IPS DF 19.7 (cell line): Measurements from ENCODE around the gene ATF7IP.
"Not testable (repeated sequence)": the region's sequence is repeated elsewhere in the genome, so short reads cannot be mapped to it uniquely, and the experiment has no call there.

Experiments used
- DNase-seq: peaks from one replicate; pipeline ENCODE4 v3.0.0-alpha.2; 2013; ENCODE audit warnings: low read depth, low spot score

Gene ATF7IP

DNA sequence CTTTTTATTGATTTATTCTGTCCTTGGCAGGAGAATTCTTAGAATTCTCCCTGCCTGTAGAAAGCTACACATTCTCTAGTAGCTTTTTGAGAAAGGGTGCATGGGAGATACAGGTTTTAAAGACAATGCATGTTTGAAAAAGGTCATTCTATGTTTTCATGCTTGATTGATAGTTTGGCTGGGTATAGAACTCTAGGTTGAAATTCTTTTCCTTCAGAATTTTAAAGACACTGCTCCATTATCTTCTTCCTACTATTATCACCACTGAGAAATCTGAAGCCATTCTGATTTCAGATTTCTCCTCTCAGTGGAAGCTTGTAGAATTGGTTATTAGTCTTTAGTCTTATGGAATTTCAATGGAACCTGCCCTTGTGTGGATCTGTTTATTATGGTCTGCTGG lies 14.0 kb downstream of the ATF7IP start:
- no peak for DNase-seq

DNA sequence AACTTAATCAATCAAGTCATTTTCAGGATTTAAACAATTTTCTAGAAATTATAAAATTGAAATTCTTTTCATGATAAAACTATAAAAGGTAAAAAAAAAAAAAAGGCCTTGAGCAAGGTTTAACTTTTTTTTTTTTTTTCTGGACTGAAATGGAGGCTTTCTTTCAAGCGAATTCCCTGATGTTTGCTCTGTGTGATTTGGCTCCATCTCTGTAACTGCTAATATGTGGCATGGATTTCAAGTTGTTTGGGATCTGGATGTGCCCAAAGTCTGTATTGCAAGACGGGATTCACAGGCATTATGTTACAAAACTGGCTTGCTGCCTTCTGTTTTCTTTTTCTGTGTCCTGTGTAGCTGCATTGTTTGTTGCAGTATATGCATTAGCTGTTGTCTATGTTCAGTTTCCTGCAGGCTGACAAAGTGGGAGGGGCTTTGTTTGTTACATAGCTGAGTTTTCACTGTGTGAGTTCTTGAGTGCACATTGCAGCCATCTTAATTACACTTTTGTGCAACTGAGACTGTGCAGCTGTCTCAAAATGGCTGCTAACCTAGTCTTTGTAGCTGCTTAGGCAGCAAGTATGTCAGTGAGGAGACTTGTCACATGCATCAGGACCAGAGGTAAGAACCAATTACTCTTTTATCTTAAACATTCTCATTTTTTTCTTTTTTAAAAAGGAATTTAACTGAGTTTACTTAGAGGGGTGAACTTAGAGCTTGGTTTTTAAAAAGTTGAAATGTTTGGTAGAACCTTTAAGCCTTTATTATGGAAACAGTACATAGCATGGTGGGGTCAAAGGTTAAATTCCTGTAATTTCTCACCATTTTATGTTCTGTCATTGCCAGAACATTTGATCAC lies 19.5 kb downstream of the ATF7IP start:
- DNase-seq: peak; percentile 65

DNA sequence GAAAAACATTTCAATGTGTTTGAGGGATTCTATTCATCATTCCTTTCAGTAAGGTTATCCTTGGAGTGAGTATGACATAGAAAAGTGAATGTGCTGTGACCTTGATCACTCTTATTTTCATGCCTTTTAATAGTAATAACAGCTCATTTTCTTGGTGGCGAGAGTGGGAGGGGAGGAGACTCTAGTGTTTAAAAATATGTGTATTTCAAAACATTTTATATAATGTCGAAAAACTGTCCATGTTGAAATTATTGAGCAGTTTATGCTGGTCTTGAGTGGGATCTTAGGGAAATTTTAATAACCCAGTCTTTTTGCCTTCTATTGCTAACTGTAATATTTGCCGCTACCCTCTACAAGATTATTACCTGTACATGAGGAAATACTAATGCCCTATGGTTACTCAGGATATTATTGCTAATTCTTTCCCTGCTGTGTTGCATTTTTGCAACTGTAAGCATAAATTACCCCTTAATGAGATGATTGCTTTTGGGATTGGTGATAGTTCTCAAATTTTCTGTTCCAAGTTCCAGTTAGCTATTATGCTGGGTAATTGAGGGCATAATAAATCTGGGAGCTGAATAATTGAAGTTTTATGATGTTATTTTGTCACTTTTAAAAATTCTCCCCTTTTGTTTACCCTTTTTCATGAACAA lies 21.9 kb downstream of the ATF7IP start:
- no peak for DNase-seq

DNA sequence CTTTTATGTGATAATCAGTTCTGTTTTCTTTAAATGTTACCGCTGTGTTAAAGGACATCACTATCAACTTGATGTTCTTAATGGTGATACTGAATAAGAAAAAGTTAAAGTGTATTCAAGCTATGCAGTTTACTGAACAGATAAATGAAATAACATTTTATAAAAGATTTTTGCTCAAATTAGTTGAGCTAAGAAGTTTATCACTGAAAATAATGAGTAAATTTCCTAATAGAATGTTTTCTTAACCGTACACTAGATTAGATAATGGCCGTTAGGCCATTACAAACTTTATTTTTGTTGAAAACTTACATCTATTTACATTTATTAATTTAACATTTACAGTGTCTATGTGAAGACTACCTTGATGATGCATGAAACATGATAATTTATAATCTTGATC lies 25.0 kb downstream of the ATF7IP start:
- no peak for DNase-seq

DNA sequence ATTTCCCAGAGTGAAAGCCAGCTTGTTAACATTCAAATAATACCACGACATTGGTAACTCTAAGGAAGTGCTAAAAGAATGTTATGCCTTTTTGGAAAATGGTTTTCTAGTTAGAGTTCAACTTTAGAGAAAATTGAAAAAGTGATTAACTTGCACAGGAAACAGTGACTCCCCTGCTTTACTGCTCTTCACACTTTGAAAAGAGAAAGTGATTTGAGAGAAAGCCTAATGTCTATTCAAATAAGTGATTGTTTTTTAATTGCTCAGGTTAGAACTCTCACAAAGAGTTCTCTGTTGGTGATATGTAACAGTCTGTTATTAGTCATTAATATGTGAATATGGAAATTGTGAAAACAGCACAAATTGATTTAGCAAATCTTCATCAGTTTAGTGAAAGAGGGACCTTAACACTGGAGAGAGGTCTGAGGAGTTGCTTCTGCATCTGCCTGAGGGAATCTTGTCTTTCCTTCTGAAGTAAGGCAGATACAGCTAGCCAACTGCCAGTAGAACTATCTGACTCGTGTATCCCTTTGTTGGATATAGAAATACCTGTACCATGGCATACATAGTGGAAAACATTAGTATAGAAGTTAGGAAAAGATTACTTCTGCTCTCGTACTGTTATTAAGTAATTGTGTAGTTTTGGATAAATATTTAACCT lies 25.5 kb downstream of the ATF7IP start:
- DNase-seq: no peak

DNA sequence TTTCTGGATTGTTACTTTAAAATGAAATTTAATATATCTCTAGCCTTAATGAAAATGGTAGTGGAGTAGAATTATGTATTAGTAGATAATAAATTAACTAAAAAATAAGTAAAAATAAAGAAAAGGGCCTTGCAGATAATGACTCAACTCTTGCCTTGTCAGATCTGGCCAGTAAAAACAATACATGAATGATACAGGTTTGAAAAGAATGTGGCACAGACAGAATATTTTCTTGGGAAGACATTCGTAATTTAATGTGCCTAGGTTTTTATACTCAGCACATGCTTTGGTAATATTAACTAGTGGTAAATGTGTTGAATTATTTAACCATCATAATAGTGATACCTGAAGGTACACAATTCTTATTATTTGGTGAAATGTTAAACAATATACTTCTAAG lies 28.3 kb downstream of the ATF7IP start:
- DNase-seq: no peak

DNA sequence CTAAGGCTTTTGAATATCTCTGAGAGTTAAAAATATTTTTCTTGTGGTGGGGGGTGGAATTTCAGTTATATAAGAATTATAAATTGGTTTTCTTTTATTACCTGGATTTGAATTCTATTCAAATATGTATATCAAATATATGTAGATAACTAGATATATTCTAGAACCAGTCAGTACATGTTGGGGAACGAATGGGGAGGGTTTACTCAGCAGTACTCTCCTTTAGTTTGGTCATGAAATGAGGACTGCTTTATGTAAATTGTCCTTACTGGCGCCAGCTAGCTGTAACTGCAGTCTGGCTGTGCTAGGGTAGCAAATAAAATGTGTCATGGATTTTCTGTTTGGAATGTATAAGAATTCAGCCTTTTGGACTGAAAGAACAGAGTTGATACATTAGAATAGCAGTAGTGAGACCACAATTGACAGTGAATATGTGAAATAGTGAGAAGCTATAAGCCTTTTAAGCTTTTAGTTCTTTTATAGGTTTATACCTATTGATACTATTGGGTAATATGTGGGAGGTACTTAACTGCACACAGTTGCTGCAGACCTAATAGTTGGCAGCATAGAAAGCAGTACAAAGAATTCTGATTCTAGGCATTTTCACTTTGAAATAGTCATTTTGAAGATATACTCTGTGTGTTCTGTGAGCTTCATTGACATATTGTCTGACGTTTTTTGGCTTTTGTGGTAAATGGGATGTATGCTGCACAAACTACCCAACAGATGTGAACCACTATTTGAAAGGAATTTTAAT lies 29.0 kb downstream of the ATF7IP start:
- no peak for DNase-seq

DNA sequence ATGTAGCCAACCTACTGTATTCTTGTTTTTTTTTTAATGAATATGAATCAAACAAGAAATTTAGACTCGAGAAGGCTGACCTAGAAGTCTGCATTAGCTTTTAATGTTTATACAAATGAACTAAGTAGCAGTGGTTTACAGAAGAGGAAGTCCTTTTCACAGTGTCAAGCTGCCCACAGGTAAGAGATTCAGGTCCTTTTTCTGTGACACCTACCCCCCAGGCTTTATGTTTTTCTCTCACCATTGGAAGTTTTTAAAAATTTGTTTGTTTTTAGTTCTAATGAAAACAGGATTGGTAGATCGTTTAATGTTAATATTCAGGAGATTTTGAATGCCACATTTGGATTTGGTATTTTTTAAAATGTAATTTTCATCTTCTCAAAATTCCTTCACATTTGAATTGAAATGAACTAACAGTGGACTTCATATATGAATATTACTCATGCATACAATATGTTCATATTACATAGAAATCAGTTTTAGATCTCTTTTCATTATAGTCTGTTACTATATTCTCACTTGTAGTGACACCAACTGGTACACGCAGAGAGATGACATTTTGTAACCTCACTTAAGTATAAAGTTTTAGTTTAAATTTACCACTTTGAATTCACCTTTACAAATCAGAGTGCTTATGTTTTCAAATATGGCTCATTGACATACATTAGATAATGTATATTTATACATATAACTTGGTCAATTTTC lies 29.7 kb downstream of the ATF7IP start:
- no peak for DNase-seq

DNA sequence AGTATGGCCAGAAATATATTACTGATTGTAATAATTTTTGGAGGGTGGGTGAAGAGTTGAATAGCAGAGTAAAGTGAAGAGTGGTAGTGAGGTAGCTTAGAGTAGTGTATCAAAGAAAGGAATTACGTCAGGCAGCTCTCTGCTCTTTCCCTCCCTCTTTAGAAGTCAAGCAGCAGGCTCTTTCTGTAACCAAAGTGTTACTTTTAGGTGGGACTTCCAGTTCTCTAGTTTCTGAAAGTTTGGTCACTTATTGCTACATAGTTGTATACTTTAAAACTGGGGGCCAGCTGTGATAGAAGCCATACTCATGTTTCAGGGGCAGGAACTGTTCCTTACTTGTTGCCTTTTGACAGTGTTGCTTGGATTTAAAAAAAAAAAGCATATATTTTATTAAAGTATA lies 30.6 kb downstream of the ATF7IP start:
- DNase-seq: no peak

DNA sequence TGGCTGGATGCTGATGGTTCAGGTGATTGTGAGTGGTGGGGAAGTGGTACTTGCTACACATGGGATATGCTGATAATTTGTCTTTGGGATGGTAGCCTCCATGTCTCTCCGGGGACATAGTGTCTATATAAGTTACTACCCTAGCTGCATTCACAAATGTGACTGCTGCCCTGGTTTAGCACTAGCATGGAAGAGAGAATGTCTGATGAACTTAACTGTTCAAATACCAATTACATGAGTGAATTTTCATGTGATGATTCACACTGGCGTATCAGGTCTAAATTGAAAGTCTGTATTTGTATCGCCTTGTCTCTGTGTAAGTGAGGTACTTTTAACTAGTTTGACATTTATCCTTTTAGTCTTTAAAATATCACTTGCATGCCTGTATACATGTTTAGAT lies 34.4 kb downstream of the ATF7IP start:
- DNase-seq: no peak

DNA sequence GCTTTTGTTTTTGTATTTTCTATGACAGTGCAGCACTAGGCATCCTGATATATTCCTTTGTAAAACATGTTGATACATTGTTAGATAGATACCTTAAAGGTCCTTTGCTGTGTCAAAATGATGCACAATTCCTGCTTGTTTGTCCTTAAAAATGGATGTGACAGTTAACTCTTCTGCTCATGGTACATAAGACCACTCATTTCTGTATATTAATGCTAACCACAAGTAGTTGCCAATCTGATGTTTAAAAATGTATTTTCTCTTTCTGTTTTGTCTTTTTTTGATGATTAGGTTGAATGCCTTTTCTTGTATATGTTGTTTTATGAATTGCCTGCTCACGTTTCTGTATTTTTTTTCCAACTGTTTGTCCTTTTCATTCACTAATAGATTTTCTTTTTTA lies 35.1 kb downstream of the ATF7IP start:
- no peak for DNase-seq

DNA sequence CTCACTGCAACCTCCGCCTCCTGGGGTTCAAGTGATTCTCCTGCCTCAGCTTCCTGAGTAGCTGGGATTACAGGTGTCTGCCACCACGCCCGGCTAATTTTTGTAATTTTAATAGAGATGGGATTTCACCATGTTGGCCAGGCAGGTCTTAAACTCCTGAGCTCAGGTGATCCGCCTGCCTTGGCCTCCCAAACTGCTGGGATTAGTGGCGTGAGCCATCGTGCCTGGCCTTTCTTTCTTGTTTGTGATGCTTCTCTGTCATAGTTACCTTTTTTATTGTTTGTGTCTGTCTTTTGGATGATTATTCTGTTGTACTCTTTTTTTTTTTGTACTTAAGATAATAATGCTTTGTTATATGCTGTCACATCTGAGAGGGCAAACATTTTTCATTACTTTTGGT lies 35.8 kb downstream of the ATF7IP start:
- not testable (repeated sequence) for DNase-seq

DNA sequence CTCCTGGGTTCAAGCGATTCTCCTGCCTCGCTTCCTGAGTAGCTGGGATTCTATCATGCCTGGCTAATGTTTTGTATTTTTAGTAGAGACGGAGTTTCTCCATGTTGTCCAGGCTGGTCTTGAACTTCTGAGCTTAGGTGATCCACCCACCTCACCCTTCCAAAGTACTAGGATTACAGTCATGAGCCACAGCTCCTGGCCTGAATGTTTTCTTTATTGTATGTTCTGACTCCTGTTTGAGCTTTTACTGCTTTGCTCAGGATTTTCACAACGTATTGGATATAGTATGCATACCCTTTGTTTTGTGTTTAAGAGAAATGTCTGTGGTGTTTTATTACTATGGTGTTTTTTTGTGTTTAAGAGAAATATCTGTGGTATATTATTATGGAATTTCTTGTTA lies 37.2 kb downstream of the ATF7IP start:
- no peak for DNase-seq

DNA sequence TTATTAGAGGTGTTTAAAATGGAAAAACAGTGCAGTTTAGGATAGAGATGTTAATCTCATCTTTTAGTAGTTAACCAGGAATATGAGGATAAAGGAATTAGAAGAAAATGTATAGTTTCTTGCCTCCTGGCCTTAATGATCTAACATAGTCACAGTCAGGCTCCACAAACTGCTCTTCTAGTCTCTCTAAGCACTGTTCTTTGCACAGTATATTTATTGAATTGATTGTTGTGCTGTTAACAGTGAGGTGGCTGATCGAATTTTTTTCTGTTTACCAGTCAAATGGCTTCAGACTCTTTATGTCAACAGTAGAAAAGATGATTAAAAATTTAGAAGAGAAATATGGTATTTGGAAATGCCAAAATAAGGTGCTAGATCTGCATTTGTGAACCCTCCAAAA lies 37.8 kb downstream of the ATF7IP start:
- DNase-seq: no peak

DNA sequence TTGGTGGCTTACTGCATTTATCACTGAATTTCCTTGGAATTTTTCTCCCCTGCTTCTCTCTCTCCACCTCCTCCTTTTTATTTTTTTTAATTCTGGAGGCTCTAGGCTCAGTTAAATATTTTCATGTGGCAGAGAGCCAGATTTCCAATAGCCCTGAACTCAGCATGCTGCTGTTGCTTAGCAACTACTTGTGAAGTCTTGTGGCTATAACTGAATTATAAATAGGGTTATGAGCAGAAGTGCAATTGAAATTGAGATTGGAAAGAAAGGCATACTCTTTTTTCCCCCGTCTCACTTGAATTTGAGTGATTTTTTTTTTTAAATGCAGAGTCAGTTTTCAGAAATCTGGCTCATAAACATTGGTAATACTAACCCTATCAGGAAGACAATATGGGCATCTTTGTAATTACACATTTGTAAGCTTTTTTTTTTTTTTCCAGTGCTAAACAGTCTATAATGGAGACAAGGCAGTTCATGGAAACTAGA lies 38.3 kb downstream of the ATF7IP start:
- DNase-seq: no peak

DNA sequence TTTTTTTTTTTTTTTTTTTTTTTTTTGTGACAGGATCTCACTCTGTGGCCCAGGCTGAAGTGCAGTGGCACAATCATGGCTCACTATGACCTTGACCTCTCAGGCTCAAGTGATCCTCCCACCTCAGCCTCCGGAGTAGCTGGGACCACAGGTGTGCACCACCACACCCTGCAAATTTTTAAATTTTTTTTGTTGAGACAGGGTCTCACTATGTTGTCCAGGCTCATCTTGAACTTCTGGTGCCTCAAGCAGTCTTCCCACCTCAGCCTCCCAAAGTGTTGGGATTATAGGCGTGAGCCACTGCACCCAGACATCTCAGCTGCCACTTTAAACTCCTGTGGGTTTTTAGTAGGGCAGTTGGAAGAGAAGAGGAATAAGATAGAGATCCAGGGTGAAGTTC lies 39.9 kb downstream of the ATF7IP start:
- not testable (repeated sequence) for DNase-seq

DNA sequence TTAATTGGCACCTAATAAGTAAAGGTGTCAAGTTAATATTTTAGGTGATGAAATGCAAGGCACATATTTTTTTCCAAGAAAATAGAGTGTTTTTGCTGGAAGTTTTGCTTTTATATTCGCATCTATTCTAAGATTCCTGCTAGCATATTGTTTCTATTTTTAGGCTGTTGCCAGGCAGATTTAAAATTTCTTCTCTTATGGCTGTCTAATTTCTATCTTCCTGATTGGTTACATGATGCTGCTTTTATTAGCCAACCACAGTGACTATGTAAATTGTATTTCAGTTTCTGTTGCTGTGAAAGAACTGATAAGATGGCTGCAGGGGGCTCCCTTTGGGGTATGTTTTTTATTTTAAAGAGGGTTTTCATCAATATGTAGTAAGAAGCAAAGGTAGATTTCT lies 42.7 kb downstream of the ATF7IP start:
- no peak for DNase-seq

DNA sequence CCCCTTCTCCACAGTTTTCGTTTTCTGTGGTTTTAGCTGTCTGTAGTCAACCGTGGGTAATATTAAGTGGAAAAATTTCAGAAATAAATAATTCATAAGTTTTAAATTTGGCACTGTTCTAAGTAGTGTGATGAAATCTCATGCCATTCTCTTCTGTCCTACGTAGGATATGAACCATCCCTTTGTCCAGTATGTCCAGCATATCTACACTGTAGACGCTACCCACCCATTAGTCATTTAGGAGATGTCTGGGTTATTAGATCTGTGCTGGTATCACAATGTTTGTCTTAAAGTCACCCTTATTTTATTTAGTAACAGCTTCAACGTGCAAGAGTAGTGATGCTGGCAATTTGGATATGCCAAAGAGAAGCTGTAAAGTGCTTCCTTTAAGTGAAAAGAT lies 44.7 kb downstream of the ATF7IP start:
- no peak for DNase-seq

DNA sequence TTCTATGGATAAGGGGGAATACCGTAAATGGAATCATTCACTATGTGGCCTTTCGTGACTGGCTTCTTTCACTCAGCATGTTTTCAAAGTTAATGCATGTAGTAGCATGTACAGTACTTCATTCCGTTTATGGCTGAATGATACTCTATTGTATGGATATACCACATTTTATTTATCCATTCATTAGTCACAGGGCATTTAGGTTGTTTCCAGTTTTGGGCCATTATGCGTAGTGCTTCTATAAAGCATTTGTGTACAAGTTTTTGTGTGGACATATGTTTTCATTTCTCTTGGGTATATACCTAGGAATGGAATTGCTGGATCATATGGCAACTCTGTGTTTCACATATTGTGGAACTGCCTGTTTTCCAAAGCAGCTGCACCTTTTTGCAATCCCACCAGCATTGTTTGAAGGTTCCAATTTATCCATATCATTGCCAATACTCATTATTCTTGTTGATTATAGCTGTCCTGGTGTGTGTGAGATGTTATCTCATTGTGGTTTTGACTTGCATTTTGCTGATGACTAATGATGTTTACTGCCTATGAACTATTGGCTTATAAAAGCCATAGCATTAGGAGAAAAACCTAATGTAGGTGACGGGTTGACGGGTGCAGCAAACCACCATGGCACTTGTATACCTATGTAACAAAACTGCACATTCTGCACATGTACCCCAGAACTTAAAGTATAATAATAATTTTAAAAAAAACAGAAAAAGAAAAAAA lies 45.5 kb downstream of the ATF7IP start:
- DNase-seq: no peak

DNA sequence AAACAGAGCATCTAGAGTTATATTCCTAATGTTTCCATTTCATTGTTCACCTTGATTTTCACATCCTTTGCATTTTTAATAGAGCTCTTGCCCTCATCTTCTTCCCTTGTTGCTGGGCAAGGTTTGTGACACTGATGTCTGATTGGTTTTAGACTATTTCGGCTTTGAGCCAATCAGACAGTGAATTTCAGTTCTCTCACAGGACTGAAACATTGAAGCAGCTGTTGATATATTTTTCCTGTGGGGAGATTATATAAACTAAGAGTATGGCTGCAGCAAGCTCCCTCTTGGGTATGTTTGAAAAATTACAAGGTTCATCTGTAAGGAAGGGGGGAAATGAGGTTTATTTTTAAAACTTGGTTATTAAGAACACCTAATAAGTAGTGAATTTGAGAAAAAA lies 51.2 kb downstream of the ATF7IP start:
- DNase-seq: peak; percentile 56

DNA sequence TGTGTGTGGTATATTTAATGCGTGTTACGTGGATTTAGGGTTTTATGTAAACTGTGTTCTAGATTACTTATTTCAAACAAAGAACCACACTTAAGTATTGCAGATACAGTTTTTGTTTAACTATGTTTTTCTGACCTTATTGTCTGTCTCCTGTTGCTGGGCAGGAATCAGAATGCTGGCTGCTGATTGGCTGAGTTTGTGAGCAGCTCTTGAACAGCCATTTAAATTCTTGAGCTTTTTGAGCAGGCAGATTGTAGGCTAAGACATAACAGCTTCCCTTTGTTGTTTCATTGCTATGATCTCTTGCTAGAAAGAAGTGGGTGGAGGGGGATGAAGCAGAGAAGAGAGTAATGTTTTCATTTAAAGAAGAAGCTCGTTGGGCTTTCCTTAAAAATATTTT lies 52.2 kb downstream of the ATF7IP start:
- DNase-seq: peak; percentile 88
